GM19438 (cell line): Measurements from ENCODE around the gene CDK14.

Experiments
- ATAC-seq: cut with Tn5 transposase; IDR thresholded peaks from one replicate; pipeline ENCODE4 v1.9.1; 2021; ENCODE audit warnings: low read depth; ENCODE audit not compliant: unreplicated experiment

Gene CDK14

DNA sequence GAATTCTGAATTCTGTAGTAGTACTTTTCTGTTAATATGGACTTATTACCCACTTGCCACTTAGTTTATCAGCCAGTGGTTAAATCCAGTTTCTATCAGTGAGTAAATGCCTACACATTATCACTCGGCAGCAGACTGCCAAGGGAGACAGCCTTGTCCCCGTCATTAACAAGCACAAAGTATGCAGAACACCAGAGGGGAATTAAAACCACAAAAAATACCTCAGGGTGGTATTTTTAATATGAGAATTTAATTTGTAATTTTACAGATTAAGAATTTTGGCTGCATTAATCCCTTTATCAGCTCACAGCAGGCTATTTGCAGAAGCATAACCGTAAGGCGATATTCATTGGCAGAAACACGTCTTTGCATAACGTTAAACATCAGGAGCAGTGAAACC is 518.1 kb downstream of the CDK14 start:
- ATAC-seq = no peak

DNA sequence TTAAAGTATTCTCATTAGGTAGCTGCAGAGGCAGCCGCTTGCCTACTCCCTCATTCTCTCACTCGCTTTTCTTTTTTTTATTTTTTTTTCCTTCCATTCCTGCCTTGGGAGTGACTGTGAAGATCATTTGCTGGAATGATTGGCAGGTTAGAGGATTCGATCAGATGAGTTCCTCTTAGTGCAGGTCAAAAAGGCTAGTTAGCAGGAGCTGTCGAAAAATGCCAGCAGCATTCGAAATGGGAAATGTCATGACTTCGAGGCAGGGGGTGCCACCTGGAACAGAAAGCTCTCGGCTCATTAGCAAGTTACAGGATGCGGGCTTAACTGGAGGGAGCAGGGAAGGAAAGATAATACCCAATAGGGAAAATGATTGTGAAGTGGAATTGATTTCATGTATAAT is 530.6 kb downstream of the CDK14 start:
- ATAC-seq = no peak

DNA sequence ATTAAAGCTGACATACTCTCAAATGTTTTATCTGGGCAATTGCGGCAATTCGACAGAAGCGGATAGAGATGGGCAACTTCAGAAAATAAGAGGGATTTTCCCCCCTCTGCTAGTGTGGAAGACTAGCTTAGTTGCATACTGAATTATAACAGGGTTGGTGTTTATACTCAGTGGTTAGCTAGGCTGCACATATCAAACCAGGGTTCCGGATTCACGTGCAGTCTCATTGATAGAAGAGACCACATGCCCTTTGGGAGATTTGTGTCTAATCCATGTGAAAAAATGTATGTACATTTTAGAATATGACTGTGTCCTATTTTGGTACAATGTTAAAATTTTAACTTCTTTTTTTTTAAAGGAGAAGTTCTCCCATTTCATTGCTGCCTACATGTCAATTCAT is 531.2 kb downstream of the CDK14 start:
- ATAC-seq = no peak

GRCh38 chr7:91127959-91128358 is 531.8 kb downstream of the CDK14 start:
- no peak for ATAC-seq

GRCh38 chr7:91128683-91129348 is 532.7 kb downstream of the CDK14 start:
- no peak for ATAC-seq

DNA sequence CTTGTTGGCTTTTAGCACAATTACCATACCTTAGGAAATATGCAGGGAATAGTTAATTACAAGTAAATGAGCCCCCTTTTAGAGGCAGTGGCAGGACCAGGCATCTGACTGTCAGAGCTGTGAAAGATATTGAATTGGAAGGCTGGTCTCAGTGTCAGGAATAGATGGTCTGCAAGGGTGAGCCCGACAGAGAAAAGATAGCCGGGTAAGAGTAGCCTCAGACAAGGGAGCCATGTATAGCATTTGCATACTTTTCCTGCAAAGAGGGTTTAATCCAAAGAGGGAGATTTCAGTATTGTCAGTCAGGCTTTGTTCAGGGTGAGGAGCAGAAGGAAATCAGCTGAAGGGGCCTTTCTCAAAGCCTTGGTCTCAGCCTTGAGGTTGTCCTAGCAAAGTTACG is 539.2 kb downstream of the CDK14 start:
- ATAC-seq = no peak

- no peak for ATAC-seq
These were observed 539.7 kb downstream of the CDK14 start for GRCh38 chr7:91135703-91136430.

- ATAC-seq = no peak
These were observed 541.1 kb downstream of the CDK14 start for GRCh38 chr7:91137153-91137787.

DNA sequence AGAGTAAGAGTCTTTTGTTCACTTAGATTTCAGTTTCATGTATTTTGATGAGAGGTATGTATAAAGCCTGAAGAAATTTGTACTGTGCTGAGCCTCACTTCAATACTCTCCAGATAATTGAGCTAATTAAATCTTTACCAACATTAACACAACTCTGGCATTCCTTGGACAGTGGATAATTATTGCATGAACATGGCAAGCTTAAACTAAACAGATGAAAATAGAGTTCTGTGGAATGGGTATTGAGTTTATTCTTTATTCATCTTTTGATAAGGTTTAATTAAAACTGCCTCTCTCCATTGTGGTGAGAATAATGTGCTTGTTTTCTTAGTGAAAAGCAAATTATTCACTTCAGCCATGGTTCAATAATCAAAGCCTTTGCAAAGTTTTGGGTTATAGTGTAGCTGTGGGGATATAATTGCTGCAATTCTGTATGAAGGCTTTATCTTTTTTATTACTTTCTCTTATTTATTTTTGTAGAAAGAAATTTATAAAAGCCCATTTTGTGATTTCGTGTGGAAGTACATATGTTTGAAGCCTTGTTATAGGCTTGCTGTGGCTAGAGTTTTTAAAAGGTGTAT is 541.8 kb downstream of the CDK14 start:
- no peak for ATAC-seq

DNA sequence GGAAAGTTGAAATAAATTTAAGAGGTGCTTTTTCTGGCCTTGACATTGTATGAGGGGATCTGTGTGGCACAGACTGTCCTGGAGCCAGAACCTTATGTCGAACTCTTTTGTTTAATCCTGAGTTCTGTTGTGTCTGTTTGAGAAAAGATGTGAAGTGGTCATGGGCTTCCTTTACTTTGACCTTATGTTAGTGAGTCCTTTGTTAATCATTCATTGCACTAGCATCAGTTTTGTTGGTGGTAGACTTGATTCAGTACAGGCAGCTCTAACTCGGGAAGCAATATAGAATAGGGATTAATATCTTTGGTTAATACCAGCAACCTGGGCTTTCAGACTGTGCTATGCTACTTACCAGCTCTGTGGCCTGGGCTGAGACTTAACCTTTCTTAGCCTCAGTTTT is 544.2 kb downstream of the CDK14 start:
- no peak for ATAC-seq

GRCh38 chr7:91140982-91141381 is 544.9 kb downstream of the CDK14 start:
- ATAC-seq = no peak

GRCh38 chr7:91142743-91143142 is 546.6 kb downstream of the CDK14 start:
- no peak for ATAC-seq

DNA sequence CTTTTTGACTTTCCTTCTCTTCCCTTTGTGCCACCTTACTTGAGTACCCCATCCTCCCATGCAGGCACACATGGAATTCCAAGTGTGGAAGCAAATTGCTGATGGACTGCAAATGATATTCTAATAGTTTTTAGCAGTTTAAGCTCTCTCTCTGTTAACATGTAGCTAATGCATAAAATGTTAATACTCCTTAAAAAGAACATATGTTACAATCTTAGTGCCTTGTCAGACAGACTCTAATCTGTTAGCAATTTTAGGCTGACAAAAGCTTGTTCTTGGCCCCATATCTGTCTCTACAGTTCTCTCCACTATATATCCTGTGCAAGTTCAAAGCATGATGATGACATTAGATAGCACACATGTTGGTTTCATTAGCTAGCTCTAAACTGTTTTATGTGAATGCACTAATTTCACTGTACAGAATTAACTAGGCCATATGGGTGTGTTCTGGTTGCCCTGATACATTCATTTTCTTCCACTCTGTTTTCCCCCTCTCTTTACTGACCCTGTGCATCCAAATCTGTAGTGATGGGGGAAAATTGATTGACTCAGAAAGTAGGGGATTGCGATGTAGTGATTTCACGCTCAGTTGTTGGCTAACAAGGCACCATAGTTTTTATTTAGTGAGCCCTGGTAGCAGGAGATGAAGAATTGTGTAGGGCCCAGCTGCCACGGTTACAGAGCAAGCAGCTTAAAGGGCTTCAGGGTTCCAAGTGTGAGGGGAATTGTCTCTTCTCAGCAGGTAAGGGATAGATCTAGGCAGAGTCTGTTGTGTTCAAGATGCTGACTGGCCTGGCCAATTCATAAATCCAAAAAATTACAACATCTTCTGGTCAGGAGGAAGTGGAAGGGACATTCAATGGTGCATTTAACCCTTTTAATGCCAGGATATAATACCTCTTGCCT is 553.5 kb downstream of the CDK14 start:
- ATAC-seq = no peak

DNA sequence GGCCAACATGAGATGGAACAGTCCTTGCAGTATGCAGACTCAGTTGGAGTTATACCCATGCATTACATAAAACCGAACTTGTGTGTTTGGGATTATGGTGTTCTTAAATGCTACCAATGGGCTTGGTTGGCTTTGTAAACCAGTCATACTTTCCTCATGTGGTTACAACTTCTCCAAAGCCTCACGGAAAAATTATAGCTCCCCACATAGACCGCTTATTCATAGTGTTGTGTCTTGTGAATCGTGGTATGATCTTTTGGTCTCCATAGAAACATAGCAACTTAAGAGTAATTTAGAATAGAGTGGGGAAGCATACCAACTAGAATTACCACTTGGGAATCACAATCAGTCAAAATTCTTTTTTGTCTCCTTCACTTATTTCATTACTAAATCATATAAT is 555.8 kb downstream of the CDK14 start:
- no peak for ATAC-seq

- ATAC-seq = no peak
These were observed 560.4 kb downstream of the CDK14 start for GRCh38 chr7:91156316-91157185.

- ATAC-seq = no peak
These were observed 561.6 kb downstream of the CDK14 start for GRCh38 chr7:91157579-91158320.

DNA sequence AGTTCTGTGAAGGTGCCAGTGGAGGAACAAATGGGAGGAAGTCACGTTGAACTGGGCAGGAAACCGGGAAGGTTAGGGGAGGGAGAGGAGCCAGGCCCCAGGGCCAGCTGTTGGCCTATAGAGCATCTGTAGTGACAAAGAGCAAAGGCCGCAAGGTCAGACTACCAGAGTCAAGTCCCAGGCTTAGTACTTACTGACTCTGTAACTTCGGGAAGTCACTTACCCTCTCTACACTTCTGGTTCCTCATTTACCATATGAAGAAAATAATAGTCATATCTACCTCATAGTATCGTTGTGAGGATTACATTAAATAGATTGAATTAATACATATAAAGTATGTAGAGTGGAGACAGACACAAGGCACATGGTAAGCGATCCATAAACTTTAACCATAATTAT is 566.3 kb downstream of the CDK14 start:
- no peak for ATAC-seq

- ATAC-seq = no peak
These were observed 568.4 kb downstream of the CDK14 start for GRCh38 chr7:91164506-91164905.
